SK-N-SH (cell line): Measurements from ENCODE around the gene CLMP.

Experiments
- ELF1 ChIP-seq: IDR thresholded peaks from 2 replicates; pipeline ENCODE4 v1.4.0; 2012
- EP300 ChIP-seq, 2 experiments: IDR thresholded peaks; 2 replicates each; pipeline versions ENCODE4 v1.4.0 to v1.6.1; 2012; ENCODE audit warnings: borderline replicate concordance in 1 of 2, low read depth in 1 of 2, low read length in 1 of 2
- EZH2phosphoT487 ChIP-seq: fragments of 200-600 bp; sonication (generic); IDR thresholded peaks from 2 replicates; pipeline ENCODE4 v1.6.1; 2017; ENCODE audit warnings: low read depth, mixed run types, mild to moderate bottlenecking, antibody characterized with exemption, moderate library complexity, borderline replicate concordance
- FOSL2 ChIP-seq: IDR thresholded peaks from 2 replicates; pipeline ENCODE4 v1.4.0; 2012; ENCODE audit warnings: low read depth, mild to moderate bottlenecking, moderate library complexity, borderline replicate concordance
- FOXM1 ChIP-seq: IDR thresholded peaks from 2 replicates; pipeline ENCODE4 v1.4.0; 2012; ENCODE audit warnings: low read depth, mild to moderate bottlenecking
- JUND ChIP-seq: IDR thresholded peaks from 2 replicates; pipeline ENCODE4 v1.4.0; 2012
- MXI1 ChIP-seq: IDR thresholded peaks from 2 replicates; pipeline ENCODE4 v1.6.1; 2012; ENCODE audit warnings: mild to moderate bottlenecking, low read depth, low read length, improper control_type of control experiment
- NFIC ChIP-seq: IDR thresholded peaks from 2 replicates; pipeline ENCODE4 v1.4.0; 2012; ENCODE audit warnings: borderline replicate concordance
- POLR2AphosphoS5 ChIP-seq: IDR thresholded peaks from 2 replicates; pipeline ENCODE4 v1.6.1; 2012; ENCODE audit warnings: low read depth, low read length
- RFX5 ChIP-seq: IDR thresholded peaks from 2 replicates; pipeline ENCODE4 v1.6.1; 2012; ENCODE audit warnings: mild to moderate bottlenecking, improper control_type of control experiment, low read length
- SMC3 ChIP-seq: IDR thresholded peaks from 2 replicates; pipeline ENCODE4 v1.6.1; 2012; ENCODE audit warnings: low read depth, low read length, improper control_type of control experiment
- TF ChIP-seq, protein P1 (sequence below): fragments of 200-600 bp; sonication (generic); IDR thresholded peaks from 2 replicates; pipeline ENCODE4 v1.6.1; 2017; ENCODE audit warnings: antibody characterized with exemption, mild to moderate bottlenecking, moderate library complexity
- TF ChIP-seq, protein P2 (sequence below): fragments of 150-350 bp; IDR thresholded peaks from 2 replicates; pipeline ENCODE4 v1.6.1; 2017; ENCODE audit warnings: antibody characterized with exemption, low read length, low read depth, borderline replicate concordance
- TF ChIP-seq, protein P3 (sequence below): IDR thresholded peaks from 2 replicates; pipeline ENCODE4 v1.6.1; 2012; ENCODE audit warnings: mild to moderate bottlenecking, low read depth, low read length, moderate library complexity

DNA sequence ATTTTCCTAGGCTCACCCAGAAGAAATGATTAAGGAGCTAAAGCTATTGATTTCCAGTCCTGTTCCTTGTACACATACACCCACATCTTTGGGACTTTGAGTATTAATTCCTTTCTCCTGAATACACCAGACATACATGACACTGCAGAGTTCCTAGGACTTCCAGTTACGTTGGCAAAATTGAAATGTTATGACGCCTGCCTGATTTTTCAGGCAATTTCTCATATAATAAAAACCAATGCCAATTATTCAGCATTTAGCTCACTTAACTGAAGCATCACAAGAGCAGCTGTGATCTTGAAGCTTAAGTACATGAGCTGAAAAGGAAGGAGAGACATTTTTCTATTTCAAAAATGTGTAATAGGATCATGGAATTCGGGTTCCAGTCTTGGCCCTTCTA is 4.5 kb downstream of the CLMP start:
- TF ChIP-seq, protein P1, sequence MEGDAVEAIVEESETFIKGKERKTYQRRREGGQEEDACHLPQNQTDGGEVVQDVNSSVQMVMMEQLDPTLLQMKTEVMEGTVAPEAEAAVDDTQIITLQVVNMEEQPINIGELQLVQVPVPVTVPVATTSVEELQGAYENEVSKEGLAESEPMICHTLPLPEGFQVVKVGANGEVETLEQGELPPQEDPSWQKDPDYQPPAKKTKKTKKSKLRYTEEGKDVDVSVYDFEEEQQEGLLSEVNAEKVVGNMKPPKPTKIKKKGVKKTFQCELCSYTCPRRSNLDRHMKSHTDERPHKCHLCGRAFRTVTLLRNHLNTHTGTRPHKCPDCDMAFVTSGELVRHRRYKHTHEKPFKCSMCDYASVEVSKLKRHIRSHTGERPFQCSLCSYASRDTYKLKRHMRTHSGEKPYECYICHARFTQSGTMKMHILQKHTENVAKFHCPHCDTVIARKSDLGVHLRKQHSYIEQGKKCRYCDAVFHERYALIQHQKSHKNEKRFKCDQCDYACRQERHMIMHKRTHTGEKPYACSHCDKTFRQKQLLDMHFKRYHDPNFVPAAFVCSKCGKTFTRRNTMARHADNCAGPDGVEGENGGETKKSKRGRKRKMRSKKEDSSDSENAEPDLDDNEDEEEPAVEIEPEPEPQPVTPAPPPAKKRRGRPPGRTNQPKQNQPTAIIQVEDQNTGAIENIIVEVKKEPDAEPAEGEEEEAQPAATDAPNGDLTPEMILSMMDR = no peak
- TF ChIP-seq, protein P2, sequence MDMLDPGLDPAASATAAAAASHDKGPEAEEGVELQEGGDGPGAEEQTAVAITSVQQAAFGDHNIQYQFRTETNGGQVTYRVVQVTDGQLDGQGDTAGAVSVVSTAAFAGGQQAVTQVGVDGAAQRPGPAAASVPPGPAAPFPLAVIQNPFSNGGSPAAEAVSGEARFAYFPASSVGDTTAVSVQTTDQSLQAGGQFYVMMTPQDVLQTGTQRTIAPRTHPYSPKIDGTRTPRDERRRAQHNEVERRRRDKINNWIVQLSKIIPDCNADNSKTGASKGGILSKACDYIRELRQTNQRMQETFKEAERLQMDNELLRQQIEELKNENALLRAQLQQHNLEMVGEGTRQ = no peak
- TF ChIP-seq POLR2AphosphoS5 = no peak
- TF ChIP-seq SMC3 = no peak
- TF ChIP-seq RFX5 = no peak
- TF ChIP-seq, protein P3, sequence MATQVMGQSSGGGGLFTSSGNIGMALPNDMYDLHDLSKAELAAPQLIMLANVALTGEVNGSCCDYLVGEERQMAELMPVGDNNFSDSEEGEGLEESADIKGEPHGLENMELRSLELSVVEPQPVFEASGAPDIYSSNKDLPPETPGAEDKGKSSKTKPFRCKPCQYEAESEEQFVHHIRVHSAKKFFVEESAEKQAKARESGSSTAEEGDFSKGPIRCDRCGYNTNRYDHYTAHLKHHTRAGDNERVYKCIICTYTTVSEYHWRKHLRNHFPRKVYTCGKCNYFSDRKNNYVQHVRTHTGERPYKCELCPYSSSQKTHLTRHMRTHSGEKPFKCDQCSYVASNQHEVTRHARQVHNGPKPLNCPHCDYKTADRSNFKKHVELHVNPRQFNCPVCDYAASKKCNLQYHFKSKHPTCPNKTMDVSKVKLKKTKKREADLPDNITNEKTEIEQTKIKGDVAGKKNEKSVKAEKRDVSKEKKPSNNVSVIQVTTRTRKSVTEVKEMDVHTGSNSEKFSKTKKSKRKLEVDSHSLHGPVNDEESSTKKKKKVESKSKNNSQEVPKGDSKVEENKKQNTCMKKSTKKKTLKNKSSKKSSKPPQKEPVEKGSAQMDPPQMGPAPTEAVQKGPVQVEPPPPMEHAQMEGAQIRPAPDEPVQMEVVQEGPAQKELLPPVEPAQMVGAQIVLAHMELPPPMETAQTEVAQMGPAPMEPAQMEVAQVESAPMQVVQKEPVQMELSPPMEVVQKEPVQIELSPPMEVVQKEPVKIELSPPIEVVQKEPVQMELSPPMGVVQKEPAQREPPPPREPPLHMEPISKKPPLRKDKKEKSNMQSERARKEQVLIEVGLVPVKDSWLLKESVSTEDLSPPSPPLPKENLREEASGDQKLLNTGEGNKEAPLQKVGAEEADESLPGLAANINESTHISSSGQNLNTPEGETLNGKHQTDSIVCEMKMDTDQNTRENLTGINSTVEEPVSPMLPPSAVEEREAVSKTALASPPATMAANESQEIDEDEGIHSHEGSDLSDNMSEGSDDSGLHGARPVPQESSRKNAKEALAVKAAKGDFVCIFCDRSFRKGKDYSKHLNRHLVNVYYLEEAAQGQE = no peak
- TF ChIP-seq MXI1 = no peak
- no peak for TF ChIP-seq NFIC
- no peak for TF ChIP-seq FOSL2
- TF ChIP-seq FOXM1 = no peak
- no peak for TF ChIP-seq JUND
- TF ChIP-seq EZH2phosphoT487 = no peak
- TF ChIP-seq ELF1 = no peak
- TF ChIP-seq EP300 (IDR thresholded peaks at IDR 0.05; ENCODE audit: borderline replicate concordance in 1 of 2, low read depth in 1 of 2, low read length in 1 of 2) = no peak
